H9 (cell line): Measurements from ENCODE around the gene MFN2. TPM values are rescaled to one million over a fixed set of nuclear protein-coding genes. Genes with fewer than 3 reads are reported as not detected.
"Not testable (repeated sequence)": the region's sequence is repeated elsewhere in the genome, so short reads cannot be mapped to it uniquely, and the experiment has no call there.

Experiments
- DNase-seq: peaks from one replicate; pipeline ENCODE4 v3.0.0-alpha.2; 2017
- H2AFZ ChIP-seq: one replicate; pipeline ENCODE4 v1.6.1; 2013; ENCODE audit warnings: mild to moderate bottlenecking, low read length, control low read depth, moderate library complexity
- H2AK5ac ChIP-seq: 2 replicates; pipeline ENCODE4 v1.6.1; 2013; ENCODE audit warnings: low read length, control low read depth, mixed read lengths; ENCODE audit not compliant: insufficient read length
- H2BK120ac ChIP-seq: one replicate; pipeline ENCODE4 v1.6.1; 2013; ENCODE audit warnings: low read depth, mild to moderate bottlenecking, low read length, control low read depth, inconsistent platforms; ENCODE audit not compliant: poor library complexity, severe bottlenecking
- H2BK12ac ChIP-seq: 2 replicates; pipeline ENCODE4 v1.6.1; 2013; ENCODE audit warnings: low read length, control low read depth, mixed read lengths, low read depth; ENCODE audit not compliant: insufficient read length
- H2BK15ac ChIP-seq: 2 replicates; pipeline ENCODE4 v1.6.1; 2013; ENCODE audit warnings: low read depth, low read length, control low read depth
- H2BK20ac ChIP-seq: one replicate; pipeline ENCODE4 v1.6.1; 2013; ENCODE audit warnings: low read depth, mild to moderate bottlenecking, low read length, control low read depth, inconsistent platforms; ENCODE audit not compliant: poor library complexity, severe bottlenecking
- H2BK5ac ChIP-seq: 2 replicates; pipeline ENCODE4 v1.6.1; 2013; ENCODE audit warnings: low read length, control low read depth, mixed read lengths; ENCODE audit not compliant: insufficient read length
- H3K14ac ChIP-seq: 2 replicates; pipeline ENCODE4 v1.6.1; 2013; ENCODE audit warnings: low read length, control low read depth; ENCODE audit not compliant: insufficient read depth
- H3K18ac ChIP-seq: 2 replicates; pipeline ENCODE4 v1.6.1; 2013; ENCODE audit warnings: low read depth, mild to moderate bottlenecking, mixed read lengths, low read length, control low read depth; ENCODE audit not compliant: insufficient read length
- H3K23ac ChIP-seq: 2 replicates; pipeline ENCODE4 v1.6.1; 2013; ENCODE audit warnings: low read length, control low read depth, mixed read lengths, low read depth; ENCODE audit not compliant: insufficient read length
- H3K23me2 ChIP-seq: 2 replicates; pipeline ENCODE4 v1.6.1; 2013; ENCODE audit warnings: low read depth, mild to moderate bottlenecking, mixed read lengths, low read length, control low read depth; ENCODE audit not compliant: insufficient read length, poor library complexity, severe bottlenecking
- H3K27ac ChIP-seq: 2 replicates; pipeline ENCODE4 v1.5.1; 2013; ENCODE audit warnings: low read length, control low read depth, mixed read lengths, low read depth; ENCODE audit not compliant: insufficient read length
- H3K27me3 ChIP-seq: 2 replicates; pipeline ENCODE4 v1.6.1; 2013; ENCODE audit warnings: low read length, control low read depth, inconsistent platforms; ENCODE audit not compliant: insufficient read depth
- H3K4ac ChIP-seq: 2 replicates; pipeline ENCODE4 v1.6.1; 2013; ENCODE audit warnings: low read depth, mild to moderate bottlenecking, control low read depth, inconsistent platforms, low read length, moderate library complexity
- H3K4me1 ChIP-seq: 2 replicates; pipeline ENCODE4 v1.6.1; 2013; ENCODE audit warnings: low read length, control low read depth, inconsistent platforms; ENCODE audit not compliant: insufficient read depth
- H3K4me2 ChIP-seq: 2 replicates; pipeline ENCODE4 v1.6.1; 2013; ENCODE audit warnings: low read length, control low read depth, mixed read lengths; ENCODE audit not compliant: insufficient read length, insufficient read depth
- H3K56ac ChIP-seq: 2 replicates; pipeline ENCODE4 v1.6.1; 2013; ENCODE audit warnings: low read depth, mild to moderate bottlenecking, mixed read lengths, low read length, control low read depth; ENCODE audit not compliant: insufficient read length
- H3K79me1 ChIP-seq: 2 replicates; pipeline ENCODE4 v1.6.1; 2013; ENCODE audit warnings: low read depth, mild to moderate bottlenecking, moderate library complexity, low read length, control low read depth, inconsistent platforms; ENCODE audit not compliant: insufficient read depth, poor library complexity, severe bottlenecking
- H3K79me2 ChIP-seq: 2 replicates; pipeline ENCODE4 v1.6.1; 2013; ENCODE audit warnings: low read length, control low read depth, inconsistent platforms; ENCODE audit not compliant: insufficient read depth
- H3K9ac ChIP-seq: 2 replicates; pipeline ENCODE4 v1.6.1; 2013; ENCODE audit warnings: low read length, control low read depth, mixed read lengths; ENCODE audit not compliant: insufficient read length; ENCODE audit errors: extremely low read depth
- H3K9me3 ChIP-seq: one replicate; pipeline ENCODE4 v1.6.1; 2013; ENCODE audit warnings: low read depth, low read length, inconsistent platforms; ENCODE audit not compliant: control insufficient read depth
- H3T11ph ChIP-seq: one replicate; pipeline ENCODE4 v1.6.1; 2013; ENCODE audit warnings: mild to moderate bottlenecking, low read length, control low read depth, inconsistent platforms
- H4K20me1 ChIP-seq: one replicate; pipeline ENCODE4 v1.6.1; 2013; ENCODE audit not compliant: control insufficient read depth, insufficient read length, insufficient read depth
- H4K5ac ChIP-seq: 2 replicates; pipeline ENCODE4 v1.6.1; 2013; ENCODE audit warnings: low read depth, mild to moderate bottlenecking, mixed read lengths, low read length, control low read depth; ENCODE audit not compliant: insufficient read length
- H4K8ac ChIP-seq: replicated peaks from 2 replicates; pipeline ENCODE4 v1.6.1; 2013; ENCODE audit warnings: low read length, control low read depth, mixed read lengths, low read depth; ENCODE audit not compliant: insufficient read length
- H4K91ac ChIP-seq: 2 replicates; pipeline ENCODE4 v1.6.1; 2013; ENCODE audit warnings: low read depth, mild to moderate bottlenecking, moderate library complexity, mixed read lengths, low read length, control low read depth; ENCODE audit not compliant: insufficient read length
- H3K27ac Mint-ChIP-seq, 3 experiments: 2 replicates in 2 of 3; 3 replicates in 1 of 3; pipeline ENCODE4 v1.8.0; 2020 to 2021; ENCODE audit warnings: mixed read lengths in 3 of 3, mild to moderate bottlenecking in 1 of 3, moderate library complexity in 1 of 3
- H3K27me3 Mint-ChIP-seq: 2 replicates; pipeline ENCODE4 v1.8.0; 2021; ENCODE audit warnings: low read depth, mild to moderate bottlenecking, moderate library complexity, mixed read lengths
- H3K36me3 Mint-ChIP-seq, 3 experiments: 2 replicates in 2 of 3; 3 replicates in 1 of 3; pipeline ENCODE4 v1.8.0; 2020 to 2021; ENCODE audit warnings: low read depth in 3 of 3, mixed read lengths in 3 of 3; ENCODE audit not compliant: insufficient read depth in 1 of 3
- H3K4me1 Mint-ChIP-seq, 2 experiments: 2 replicates each; pipeline ENCODE4 v1.8.0; 2020; ENCODE audit warnings: mixed read lengths in 2 of 2
- H3K4me3 Mint-ChIP-seq, 2 experiments: 2 replicates in 1 of 2; 3 replicates in 1 of 2; pipeline ENCODE4 v1.8.0; 2020 to 2021; ENCODE audit warnings: mild to moderate bottlenecking in 2 of 2, mixed read lengths in 2 of 2, moderate library complexity in 1 of 2
- H3K9me3 Mint-ChIP-seq, 2 experiments: 2 replicates in 1 of 2; 3 replicates in 1 of 2; pipeline ENCODE4 v1.8.0; 2020; ENCODE audit warnings: mild to moderate bottlenecking in 2 of 2, mixed read lengths in 2 of 2, moderate library complexity in 1 of 2
- WGBS: extraction: QIAGEN DNeasy Blood & Tissue Kit; methylation state at CpG from one replicate; pipeline ENCODE4 v1.1.7; 2013; ENCODE audit warnings: missing lambda C conversion rate, low lambda C conversion rate, mixed read lengths; ENCODE audit not compliant: insufficient read length; ENCODE audit errors: extremely low coverage; 5-methylcytosine and 5-hydroxymethylcytosine counted together
- total RNA-seq: library from RNA; stranded (reverse); gene quantifications from 2 replicates; pipeline ENCODE4 v1.2.1, GENCODE V29; 2021
- TF ChIP-seq, protein P1 (sequence below): fragments of 200-600 bp; sonication (generic); conservative IDR thresholded peaks from 3 replicates; pipeline ENCODE4 v1.8.0; 2021; ENCODE audit warnings: antibody characterized with exemption, mild to moderate bottlenecking

The MFN2 gene
- total RNA-seq, 1 experiment from 2014 or later = 61.4 TPM

DNA sequence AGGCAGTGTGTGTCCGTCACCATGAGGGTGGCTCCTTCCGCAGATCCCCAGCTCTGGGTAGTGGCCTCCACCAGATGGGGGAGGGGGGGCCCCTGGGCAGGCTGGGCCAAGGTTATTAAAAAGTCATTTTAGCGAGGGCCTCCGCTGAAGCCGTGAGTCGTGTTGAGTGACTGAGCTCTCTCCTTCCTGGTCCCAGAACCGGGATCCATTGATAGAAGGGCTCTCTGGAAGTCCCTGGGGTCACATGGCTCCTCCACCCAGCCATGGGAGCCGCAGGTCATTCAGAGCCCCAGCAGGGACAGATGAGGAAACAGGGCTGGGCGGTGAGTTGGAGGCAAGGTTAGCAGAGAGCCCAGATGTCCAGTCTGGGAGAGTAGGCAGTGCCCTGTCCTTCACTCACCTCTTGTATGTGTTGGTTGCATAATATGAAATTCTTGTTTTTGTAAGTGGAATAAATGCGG, 51.9 kb downstream of the MFN2 start:
- Histone ChIP-seq H3K27ac (no peak overlapping the region), H3K79me1 (no peaks in the 10 kb centered on the region), H2AK5ac (no peak overlapping the region), H3K9ac (no peak overlapping the region), H3K4ac (no peak overlapping the region), H3T11ph (no peak overlapping the region), H4K20me1 (no peaks in the 10 kb centered on the region), H2BK20ac (no peak overlapping the region), H2BK15ac (no peak overlapping the region), H4K8ac (no peak overlapping the region), H4K5ac (no peak overlapping the region), H2BK12ac (no peak overlapping the region), H3K4me1 (no peaks in the 10 kb centered on the region), H3K14ac (no peak overlapping the region), H3K56ac (no peak overlapping the region), H2BK5ac (no peak overlapping the region), H2BK120ac (no peak overlapping the region), H3K9me3 (no peaks in the 10 kb centered on the region), H3K23ac (no peak overlapping the region), H3K27me3 (no peaks in the 10 kb centered on the region), H3K79me2 (no peaks in the 10 kb centered on the region), H3K23me2 (no peaks in the 10 kb centered on the region), H2AFZ (no peak overlapping the region), H4K91ac (no peak overlapping the region), H3K18ac (no peak overlapping the region), H3K4me2 (no peak overlapping the region)
- Mint-ChIP-seq H3K4me1 (no peaks in the 10 kb centered on the region), H3K27ac (peak overlapping the region in 1 of 3 experiments; percentile 55; a peak in 1 of 7 replicates), H3K4me3 (no peak overlapping the region), H3K9me3 (no peaks in the 10 kb centered on the region), H3K36me3 (peaks cover 9 to 40% (median 35%) of the 10 kb centered on the region in 3 experiments), H3K27me3 (no peaks in the 10 kb centered on the region)
- TF ChIP-seq, protein P1, sequence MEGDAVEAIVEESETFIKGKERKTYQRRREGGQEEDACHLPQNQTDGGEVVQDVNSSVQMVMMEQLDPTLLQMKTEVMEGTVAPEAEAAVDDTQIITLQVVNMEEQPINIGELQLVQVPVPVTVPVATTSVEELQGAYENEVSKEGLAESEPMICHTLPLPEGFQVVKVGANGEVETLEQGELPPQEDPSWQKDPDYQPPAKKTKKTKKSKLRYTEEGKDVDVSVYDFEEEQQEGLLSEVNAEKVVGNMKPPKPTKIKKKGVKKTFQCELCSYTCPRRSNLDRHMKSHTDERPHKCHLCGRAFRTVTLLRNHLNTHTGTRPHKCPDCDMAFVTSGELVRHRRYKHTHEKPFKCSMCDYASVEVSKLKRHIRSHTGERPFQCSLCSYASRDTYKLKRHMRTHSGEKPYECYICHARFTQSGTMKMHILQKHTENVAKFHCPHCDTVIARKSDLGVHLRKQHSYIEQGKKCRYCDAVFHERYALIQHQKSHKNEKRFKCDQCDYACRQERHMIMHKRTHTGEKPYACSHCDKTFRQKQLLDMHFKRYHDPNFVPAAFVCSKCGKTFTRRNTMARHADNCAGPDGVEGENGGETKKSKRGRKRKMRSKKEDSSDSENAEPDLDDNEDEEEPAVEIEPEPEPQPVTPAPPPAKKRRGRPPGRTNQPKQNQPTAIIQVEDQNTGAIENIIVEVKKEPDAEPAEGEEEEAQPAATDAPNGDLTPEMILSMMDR = no peak
- no CpG with 5 or more reads among the region's 10 CpGs for WGBS
- no peak for DNase-seq

DNA sequence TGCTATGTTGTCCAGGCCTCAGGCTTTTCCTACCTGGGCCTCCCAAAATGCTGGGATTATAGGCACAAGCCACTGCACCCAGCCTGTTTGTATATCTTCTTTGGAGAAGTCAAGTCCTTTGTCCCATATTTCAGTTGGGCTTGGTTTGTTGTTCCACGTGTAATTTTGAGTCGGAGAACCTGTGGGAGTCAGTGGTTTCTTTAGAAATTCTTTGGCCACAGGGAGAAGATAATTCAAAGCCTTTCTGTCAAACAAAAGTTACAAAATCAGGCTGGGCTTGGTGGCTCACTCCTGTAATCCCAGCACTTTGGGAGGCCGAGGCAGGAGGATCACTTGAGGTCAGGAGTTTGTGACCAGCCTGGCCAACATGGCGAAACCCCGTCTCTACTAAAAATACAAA, 53.2 kb downstream of the MFN2 start:
- not testable (repeated sequence) for H2BK12ac ChIP-seq, H4K5ac ChIP-seq, H2BK5ac ChIP-seq, H3K27ac ChIP-seq, H2BK20ac ChIP-seq, H4K91ac ChIP-seq, H3K56ac ChIP-seq, H2AFZ ChIP-seq, H3T11ph ChIP-seq, H3K14ac ChIP-seq, H3K27ac Mint-ChIP-seq, H3K79me1 ChIP-seq, H3K23me2 ChIP-seq, H2BK15ac ChIP-seq, H4K8ac ChIP-seq, H3K79me2 ChIP-seq, H3K9ac ChIP-seq, H3K4ac ChIP-seq, H2BK120ac ChIP-seq, H4K20me1 ChIP-seq, H3K23ac ChIP-seq, H3K27me3 ChIP-seq, H3K4me1 Mint-ChIP-seq, H3K9me3 ChIP-seq, H3K4me1 ChIP-seq, H3K4me3 Mint-ChIP-seq, DNase-seq, H3K27me3 Mint-ChIP-seq, H2AK5ac ChIP-seq, H3K4me2 ChIP-seq, H3K9me3 Mint-ChIP-seq, H3K18ac ChIP-seq
- peaks cover under 1 to 30% (median 23%) of the 10 kb centered on the region in 3 experiments; a peak in 6 of 7 replicates for H3K36me3 Mint-ChIP-seq
- WGBS = no CpG with 5 or more reads among the region's 5 CpGs
